RWPE1 (cell line): Measurements from ENCODE around the gene CRIP1.

Experiments used
- CTCF ChIA-PET: fragments of 350-600 bp; sonication (Branson Sonifier 250); formaldehyde crosslinking; extraction: SDS; loops from one replicate; lab custom pipeline; 2021; lab: Yijun Ruan, JAX
- POLR2A ChIA-PET: fragments of 400-600 bp; formaldehyde crosslinking; extraction: SDS; loops from one replicate; lab custom pipeline; 2020; ENCODE audit warnings: antibody characterized with exemption; ENCODE audit not compliant: low non-redundant PET; lab: Yijun Ruan, JAX
- DNase-seq: peaks from one replicate; pipeline ENCODE4 v3.0.0; 2012; ENCODE audit warnings: low spot score
- H3K27ac ChIP-seq: fragments of 450-650 bp; 2 replicates; pipeline ENCODE4 v1.5.1; 2017
- CTCF ChIP-seq: fragments of 450-650 bp; conservative IDR thresholded peaks from 2 replicates; pipeline ENCODE4 v1.5.1; 2017; ENCODE audit warnings: low read depth, mild to moderate bottlenecking

The CRIP1 gene

GRCh38 chr14:105467942-105468471 is 18.7 kb upstream of the CRIP1 start:
- POLR2A ChIA-PET, result interaction anchor here (1.3 kb wide), 1 partner anchor 13 kb away, joined by 3 read pairs; no protein-coding TSS in a partner anchor
- CTCF ChIA-PET, result interaction anchor here (1.2 kb wide), 1 partner anchor 13 kb away, joined by 10 read pairs; no protein-coding TSS in a partner anchor
- peak overlapping the region; percentile 100 for H3K27ac ChIP-seq
- TF ChIP-seq CTCF, result no peak
- DNase-seq, result no peak

GRCh38 chr14:105468621-105469241 is 18.0 kb upstream of the CRIP1 start:
- POLR2A ChIA-PET, result interaction anchor here (1.3 kb wide), 1 partner anchor 12 kb away, joined by 3 read pairs; no protein-coding TSS in a partner anchor
- no peak for DNase-seq
- TF ChIP-seq CTCF, result no peak
- CTCF ChIA-PET, result interaction anchor here (1.2 kb wide), 1 partner anchor 12 kb away, joined by 10 read pairs; no protein-coding TSS in a partner anchor
- peak overlapping the region; percentile 100 for H3K27ac ChIP-seq

- TF ChIP-seq CTCF, result no peak
- peak overlapping the region; percentile 100 for H3K27ac ChIP-seq
- ChIA-PET POLR2A (no interaction called here), CTCF (interaction anchor here (0.7 to 1.9 kb wide), 4 partner anchors 11 to 21 kb away, joined by 3 to 6 read pairs (median 4); no protein-coding TSS in a partner anchor)
- no peak for DNase-seq
Measured at GRCh38 chr14:105469456-105470349, 17.0 kb upstream of the CRIP1 start.

GRCh38 chr14:105470350-105471296 is 16.1 kb upstream of the CRIP1 start:
- ChIA-PET POLR2A (no interaction called here), CTCF (interaction anchor here (1.0 to 1.9 kb wide), 3 partner anchors 10 to 22 kb away, joined by 4 to 6 read pairs (median 4); no protein-coding TSS in a partner anchor)

GRCh38 chr14:105471297-105471821 is 15.3 kb upstream of the CRIP1 start:
- H3K27ac ChIP-seq, result peak overlapping the region; percentile 100
- TF ChIP-seq CTCF, result no peak
- DNase-seq, result no peak
- CTCF ChIA-PET, result interaction anchor here (1.0 to 2.8 kb wide), 5 partner anchors 9 to 57 kb away, joined by 4 to 19 read pairs (median 6); no protein-coding TSS in a partner anchor
- POLR2A ChIA-PET, result no interaction called here

More at GRCh38 chr14:105470350-105471296, 16.1 kb upstream of the CRIP1 start:
- no peak for TF ChIP-seq CTCF
- DNase-seq, result no peak
- peak overlapping the region; percentile 100 for H3K27ac ChIP-seq
